ENCODE results near the gene C16orf87. TPM values are rescaled to one million over a fixed set of nuclear protein-coding genes. Genes with fewer than 3 reads are reported as not detected.

The C16orf87 gene
- total RNA-seq, 2 donors from 2014 or later, result 3.1 to 11.5 TPM

DNA sequence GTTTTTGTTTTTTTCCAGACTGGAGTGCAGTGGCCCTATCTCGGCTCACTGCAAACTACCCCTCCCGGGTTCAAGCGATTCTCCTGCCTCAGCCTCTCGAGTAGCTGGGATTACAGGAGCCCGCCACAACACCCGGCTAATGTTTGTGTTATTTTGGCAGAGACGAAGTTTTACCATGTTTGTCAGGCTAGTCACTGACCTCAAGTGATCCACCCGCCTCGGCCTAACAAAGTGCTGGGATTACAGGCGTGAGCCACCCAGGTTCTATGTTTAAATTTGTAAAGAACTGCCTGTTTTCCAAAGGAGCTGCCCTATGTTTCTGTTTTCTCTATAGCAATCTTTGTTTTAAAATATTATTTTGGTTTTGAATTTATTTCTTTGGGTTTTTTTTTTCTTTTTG lies 13.8 kb upstream of the C16orf87 start:
- DNase-seq, result no peak
- no peak for ATAC-seq
- H3K27me3 ChIP-seq, result no peaks in the 10 kb centered on the region
- no peak overlapping the region for H3K4me3 ChIP-seq
- no peaks in the 10 kb centered on the region for H3K4me1 ChIP-seq
- no peaks in the 10 kb centered on the region for H3K9me3 ChIP-seq
- TF ChIP-seq CTCF (IDR thresholded peaks at IDR 0.05), result no peak
- no peak for TF ChIP-seq POLR2A (IDR thresholded peaks at IDR 0.05)
- intact Hi-C loops (cut with DNase I), result loop anchor here (10.0 kb wide), 1 partner anchor 170 kb away; no protein-coding TSS in a partner anchor
- no peak overlapping the region for H3K27ac ChIP-seq
- H3K36me3 ChIP-seq (replicated peaks in 1 of 2; ENCODE audit: insufficient read depth in 1 of 2, low read depth in 2 of 2), result no peaks in the 10 kb centered on the region
- WGBS, 2 donors, result 84 to 85% methylated on average over 10 of the region's 10 CpGs

DNA sequence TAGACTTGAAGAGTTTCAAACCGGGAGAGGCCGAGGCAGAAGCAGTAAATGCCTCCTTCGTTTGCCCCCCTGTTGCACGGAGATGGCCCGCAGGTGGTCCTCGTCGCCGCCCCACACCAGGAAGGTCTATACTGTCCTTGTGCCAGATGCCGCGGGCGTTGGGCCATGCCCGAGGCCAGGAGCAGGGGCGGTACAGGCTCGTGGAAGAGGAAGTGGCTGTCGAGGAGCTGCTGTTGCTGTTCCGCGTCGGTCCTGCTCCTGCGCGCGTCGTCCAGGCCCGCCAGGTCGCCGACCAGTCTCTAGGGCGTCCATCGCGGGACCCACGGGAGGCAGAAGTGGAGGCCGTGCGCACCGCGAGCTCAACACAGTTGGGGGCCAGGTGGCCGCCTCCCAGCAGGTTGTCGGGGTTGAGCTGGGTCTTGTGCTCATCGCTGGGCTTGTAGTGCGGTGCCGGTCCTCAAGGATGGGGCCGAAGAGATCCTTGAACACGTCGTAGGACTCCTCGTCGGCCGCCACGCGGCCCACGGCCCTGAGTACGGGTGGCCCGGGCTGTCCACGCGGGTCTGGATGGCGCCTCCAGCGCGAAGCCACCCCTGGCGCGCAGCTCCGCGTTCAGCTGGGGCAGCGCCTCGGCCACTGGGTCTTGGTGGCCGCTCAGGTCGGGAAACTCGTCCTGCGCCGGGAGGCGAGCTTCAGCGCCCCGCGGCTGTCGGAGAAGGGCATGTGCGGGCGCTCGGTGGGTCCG lies 13.1 kb upstream of the C16orf87 start:
- Histone ChIP-seq H3K4me1 (no peaks in the 10 kb centered on the region), H3K27ac (no peak overlapping the region), H3K36me3 (replicated peaks in 1 of 2; ENCODE audit: insufficient read depth in 1 of 2, low read depth in 2 of 2) (no peaks in the 10 kb centered on the region), H3K27me3 (no peaks in the 10 kb centered on the region), H3K4me3 (no peak overlapping the region), H3K9me3 (no peaks in the 10 kb centered on the region)
- TF ChIP-seq CTCF (IDR thresholded peaks at IDR 0.05) (no peak), POLR2A (IDR thresholded peaks at IDR 0.05) (no peak)
- intact Hi-C loops (cut with DNase I), result loop anchor here (10.0 kb wide), 1 partner anchor 171 kb away; no protein-coding TSS in a partner anchor
- 30 to 41% methylated on average over 15 to 71 of the region's 74 CpGs for WGBS, 2 donors
- no peak for DNase-seq
- ATAC-seq, result no peak

DNA sequence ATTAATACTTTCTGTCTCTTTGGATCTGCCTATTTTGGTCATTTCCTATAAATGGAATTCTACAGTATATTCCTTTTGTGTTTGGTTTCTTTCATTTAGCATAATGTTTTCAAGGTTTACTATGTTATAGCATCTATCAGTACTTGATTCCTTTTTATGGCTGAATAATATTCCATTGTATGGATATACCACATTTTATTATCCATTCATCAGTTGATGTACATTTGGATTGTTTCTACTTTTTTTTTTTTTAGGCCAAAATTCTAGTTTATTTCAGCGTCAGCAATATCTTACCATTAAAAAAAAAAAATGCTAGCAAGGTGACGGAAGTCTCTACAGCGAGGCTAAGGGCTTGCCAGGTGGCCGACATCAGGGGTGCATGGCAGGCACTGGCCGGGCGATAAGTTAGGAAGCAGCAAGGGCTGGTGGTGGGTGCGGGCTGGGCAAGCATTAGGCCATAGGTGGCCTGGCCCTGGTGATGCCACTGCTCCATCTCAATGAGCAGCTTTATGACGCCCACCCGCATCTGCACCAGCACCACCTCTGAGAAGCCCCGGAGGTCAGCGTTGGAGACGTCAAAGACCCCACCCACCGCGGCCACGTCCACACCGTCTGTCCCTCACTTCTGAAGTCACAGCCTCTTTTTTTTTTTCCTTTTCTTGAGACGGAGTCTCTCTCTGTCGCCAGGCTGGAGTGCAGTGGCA lies 11.4 kb upstream of the C16orf87 start:
- no peak for ATAC-seq
- DNase-seq, result no peak
- intact Hi-C loops (cut with DNase I), result loop anchor here (10.0 kb wide), 1 partner anchor 172 kb away; no protein-coding TSS in a partner anchor
- TF ChIP-seq CTCF (IDR thresholded peaks at IDR 0.05), result no peak
- no peak for TF ChIP-seq POLR2A (IDR thresholded peaks at IDR 0.05)
- H3K9me3 ChIP-seq, result no peaks in the 10 kb centered on the region
- no peaks in the 10 kb centered on the region for H3K4me1 ChIP-seq
- H3K36me3 ChIP-seq (replicated peaks in 1 of 2; ENCODE audit: insufficient read depth in 1 of 2, low read depth in 2 of 2), result no peaks in the 10 kb centered on the region
- 93% methylated on average over 17 to 18 of the region's 18 CpGs for WGBS, 2 donors
- no peak overlapping the region for H3K4me3 ChIP-seq
- no peak overlapping the region for H3K27ac ChIP-seq
- H3K27me3 ChIP-seq, result no peaks in the 10 kb centered on the region

- Histone ChIP-seq H3K27ac (no peak overlapping the region), H3K9me3 (no peaks in the 10 kb centered on the region), H3K4me3 (no peak overlapping the region), H3K36me3 (replicated peaks in 1 of 2; ENCODE audit: insufficient read depth in 1 of 2, low read depth in 2 of 2) (no peaks in the 10 kb centered on the region), H3K27me3 (no peaks in the 10 kb centered on the region), H3K4me1 (no peaks in the 10 kb centered on the region)
- intact Hi-C loops (cut with DNase I), result loop anchor here (10.0 kb wide), 1 partner anchor 175 kb away; no protein-coding TSS in a partner anchor
- WGBS, 2 donors, result 61 to 64% methylated on average over 11 of the region's 11 CpGs
- no peak for ATAC-seq
- TF ChIP-seq POLR2A (IDR thresholded peaks at IDR 0.05), result no peak
- TF ChIP-seq CTCF (IDR thresholded peaks at IDR 0.05), result no peak
- no peak for DNase-seq
Measured at GRCh38 chr16:46839986-46840443, 9.0 kb upstream of the C16orf87 start.

Data from body of pancreas (tissue), 4 donors.